Liver (tissue), 9 donors: ENCODE measurements around the gene GRIK1. TPM values are rescaled to one million over a fixed set of nuclear protein-coding genes. Genes with fewer than 3 reads are reported as not detected.

Experiments
- DNase-seq: peaks from one replicate; pipeline ENCODE4 v3.0.0-alpha.2; 2017; ENCODE audit warnings: low spot score
- H3K27ac ChIP-seq, 2 donors: one replicate each; pipeline ENCODE4 v1.7.0; 2013; ENCODE audit warnings: inconsistent platforms in 2 of 2, low read length in 2 of 2, control low read depth in 1 of 2, low read depth in 1 of 2, mild to moderate bottlenecking in 1 of 2
- H3K27me3 ChIP-seq, 4 donors: one replicate each; pipeline versions ENCODE4 v1.6.1 to v1.7.0; 2013; ENCODE audit warnings: low read length in 3 of 4, inconsistent platforms in 1 of 4, mild to moderate bottlenecking in 1 of 4, moderate library complexity in 1 of 4; ENCODE audit not compliant: control insufficient read depth in 4 of 4, insufficient read depth in 4 of 4
- H3K36me3 ChIP-seq, 4 donors: one replicate each; pipeline versions ENCODE4 v1.6.1 to v1.7.0; 2013; ENCODE audit warnings: low read length in 3 of 4, mild to moderate bottlenecking in 3 of 4, low read depth in 1 of 4, moderate library complexity in 1 of 4; ENCODE audit not compliant: control insufficient read depth in 4 of 4, insufficient read depth in 3 of 4
- H3K4me1 ChIP-seq, 4 donors: one replicate each; pipeline versions ENCODE4 v1.6.1 to v1.7.0; 2013; ENCODE audit warnings: low read length in 3 of 4, mild to moderate bottlenecking in 3 of 4, moderate library complexity in 1 of 4; ENCODE audit not compliant: control insufficient read depth in 4 of 4, insufficient read depth in 4 of 4
- H3K4me3 ChIP-seq, 3 donors: one replicate each; pipeline versions ENCODE4 v1.6.1 to v1.7.0; 2013; ENCODE audit warnings: low read length in 3 of 3, control low read depth in 1 of 3, low read depth in 1 of 3, mild to moderate bottlenecking in 1 of 3
- H3K9ac ChIP-seq, 2 donors: one replicate each; pipeline ENCODE4 v1.7.0; 2013; ENCODE audit warnings: low read length in 2 of 2, mild to moderate bottlenecking in 2 of 2, moderate library complexity in 2 of 2, control low read depth in 1 of 2, low read depth in 1 of 2
- H3K9me3 ChIP-seq, 4 donors: one replicate each; pipeline versions ENCODE4 v1.6.1 to v1.7.0; 2013; ENCODE audit warnings: low read length in 3 of 4; ENCODE audit not compliant: control insufficient read depth in 4 of 4
- ATF3 ChIP-seq: IDR thresholded peaks from 2 replicates; pipeline ENCODE4 v1.6.1; 2016; ENCODE audit warnings: antibody characterized with exemption
- CTCF ChIP-seq: fragments of 150-350 bp; IDR thresholded peaks from 2 replicates; pipeline ENCODE4 v1.5.1; 2017; ENCODE audit warnings: improper control_type of control experiment, low read depth, low read length; ENCODE audit not compliant: missing input control
- EGR1 ChIP-seq, 2 donors: IDR thresholded peaks; 2 replicates each; pipeline ENCODE4 v1.6.1; 2016 to 2018; ENCODE audit warnings: antibody characterized with exemption in 2 of 2, low read depth in 2 of 2
- FOXA1 ChIP-seq: IDR thresholded peaks from 2 replicates; pipeline ENCODE4 v1.6.1; 2016; ENCODE audit warnings: antibody characterized with exemption
- GABPA ChIP-seq, 2 donors: IDR thresholded peaks in 1 of 2; conservative IDR thresholded peaks in 1 of 2; 2 replicates each; pipeline ENCODE4 v1.6.1; 2016; ENCODE audit warnings: antibody characterized with exemption in 2 of 2, mild to moderate bottlenecking in 1 of 2, moderate library complexity in 1 of 2
- HNF4A ChIP-seq, 2 donors: conservative IDR thresholded peaks; 2 replicates each; pipeline ENCODE4 v1.6.1; 2016; ENCODE audit warnings: antibody characterized with exemption in 2 of 2, mild to moderate bottlenecking in 2 of 2
- HNF4G ChIP-seq: IDR thresholded peaks from 2 replicates; pipeline ENCODE4 v1.6.1; 2016; ENCODE audit warnings: antibody characterized with exemption
- MAX ChIP-seq: IDR thresholded peaks from 2 replicates; pipeline ENCODE4 v1.6.1; 2016; ENCODE audit warnings: antibody characterized with exemption
- NR2F2 ChIP-seq: IDR thresholded peaks from 2 replicates; pipeline ENCODE4 v1.6.1; 2016; ENCODE audit warnings: antibody characterized with exemption
- RAD21 ChIP-seq, 2 donors: IDR thresholded peaks; 2 replicates each; pipeline ENCODE4 v1.6.1; 2016; ENCODE audit warnings: antibody characterized with exemption in 2 of 2, mild to moderate bottlenecking in 2 of 2
- REST ChIP-seq: IDR thresholded peaks from 2 replicates; pipeline ENCODE4 v1.6.1; 2016; ENCODE audit warnings: antibody characterized with exemption, mild to moderate bottlenecking
- RXRA ChIP-seq, 2 donors: IDR thresholded peaks; 2 replicates each; pipeline ENCODE4 v1.6.1; 2017 to 2018; ENCODE audit warnings: antibody characterized with exemption in 2 of 2, mild to moderate bottlenecking in 1 of 2
- TAF1 ChIP-seq: conservative IDR thresholded peaks from 2 replicates; pipeline ENCODE4 v1.6.1; 2016; ENCODE audit warnings: antibody characterized with exemption, mild to moderate bottlenecking
- YY1 ChIP-seq: IDR thresholded peaks from 2 replicates; pipeline ENCODE4 v1.6.1; 2016; ENCODE audit warnings: antibody characterized with exemption, mild to moderate bottlenecking
- WGBS: extraction: QIAGEN DNeasy Blood & Tissue Kit; methylation state at CpG from one replicate; pipeline ENCODE4 v1.1.7; 2013; 5-methylcytosine and 5-hydroxymethylcytosine counted together
- polyA plus RNA-seq, 2 donors: library from polyadenylated mRNA; stranded (reverse) in 1 of 2; unstranded in 1 of 2; fragments of 200-250 nt in 1 of 2; fragments of >200 nt in 1 of 2; fragmentation: Nextera tagmentation in 1 of 2; extraction: Ambion mirVana in 1 of 2; gene quantifications; one replicate each; pipeline versions ENCODE4 v1.2.1 to v1.2.3, GENCODE V29; 2013 to 2015
- total RNA-seq, 2 donors: library from RNA; depleted of rRNA; stranded (reverse); fragments of >200 nt; gene quantifications; one replicate each; pipeline ENCODE4 v1.2.3, GENCODE V29; 2014
- donor health status: healthy.
- donor health status: healthy.
- donor health status: healthy.
- donor health status: healthy.
- donor health status: healthy.

GRIK1 gene
- total and polyA plus RNA-seq, 4 donors: 0.02 to 0.14 (median 0.05) TPM; not detected in 1

- no peaks in the 10 kb centered on the region for H3K36me3 ChIP-seq
- H3K9me3 ChIP-seq: no peaks in the 10 kb centered on the region
- H3K27ac ChIP-seq: no peak overlapping the region
- no peak overlapping the region for H3K9ac ChIP-seq
- TF ChIP-seq FOXA1: no peak
- no peak for TF ChIP-seq TAF1
- TF ChIP-seq REST: no peak
- no peak for TF ChIP-seq YY1
- H3K4me1 ChIP-seq: no peaks in the 10 kb centered on the region
- no peak overlapping the region for H3K4me3 ChIP-seq
- no peaks in the 10 kb centered on the region for H3K27me3 ChIP-seq
- no peak for DNase-seq
These were observed 311.9 kb downstream of the GRIK1 start for GRCh38 chr21:29627905-29628304.

GRCh38 chr21:29626801-29627470 lies 312.9 kb downstream of the GRIK1 start:
- WGBS: 80% methylated on average over 1 of the region's 1 CpG

GRCh38 chr21:29625990-29626389 lies 313.8 kb downstream of the GRIK1 start:
- DNase-seq: no peak
- Histone ChIP-seq H3K36me3 (no peaks in the 10 kb centered on the region), H3K9ac (no peak overlapping the region), H3K27me3 (no peaks in the 10 kb centered on the region), H3K9me3 (no peaks in the 10 kb centered on the region), H3K4me3 (no peak overlapping the region), H3K4me1 (no peaks in the 10 kb centered on the region), H3K27ac (no peak overlapping the region)
- WGBS: 92% methylated on average over 3 of the region's 3 CpGs
- TF ChIP-seq TAF1 (no peak), NR2F2 (no peak), FOXA1 (no peak), REST (no peak), RAD21 (IDR thresholded peaks at IDR 0.05) (no peak), GABPA (IDR thresholded peaks at IDR 0.05 in 1 of 2, conservative IDR thresholded peaks at IDR 0.05 in 1 of 2) (no peak), MAX (no peak), HNF4G (no peak), YY1 (no peak)

More at GRCh38 chr21:29626801-29627470, 312.9 kb downstream of the GRIK1 start:
- no peak overlapping the region for H3K27ac ChIP-seq
- no peaks in the 10 kb centered on the region for H3K36me3 ChIP-seq
- H3K4me3 ChIP-seq: no peak overlapping the region
- DNase-seq: no peak
- no peak overlapping the region for H3K9ac ChIP-seq
- H3K4me1 ChIP-seq: no peaks in the 10 kb centered on the region
- TF ChIP-seq HNF4A (conservative IDR thresholded peaks at IDR 0.05) (no peak), RXRA (IDR thresholded peaks at IDR 0.05) (no peak), ATF3 (no peak), NR2F2 (no peak), FOXA1 (no peak), CTCF (no peak), EGR1 (IDR thresholded peaks at IDR 0.05; ENCODE audit: low read depth in 2 of 2) (no peak)
- no peaks in the 10 kb centered on the region for H3K9me3 ChIP-seq
- no peaks in the 10 kb centered on the region for H3K27me3 ChIP-seq
